Uterus (tissue), 2 donors: Measurements from ENCODE around the gene CAB39L.

Source experiments
- CTCF ChIP-seq, 4 experiments: fragments of 200-600 bp in 2 of 4; fragments of 450-650 bp in 2 of 4; sonication (generic) in 2 of 4; IDR thresholded peaks; one replicate each; pipeline ENCODE4 v1.5.1; 2016 to 2019; ENCODE audit warnings: antibody characterized with exemption in 4 of 4, mild to moderate bottlenecking in 2 of 4, moderate library complexity in 1 of 4
- POLR2A ChIP-seq, 2 donors: fragments of 450-650 bp; IDR thresholded peaks; one replicate each; pipeline ENCODE4 v1.6.1; 2016; ENCODE audit warnings: antibody characterized with exemption in 2 of 2, mild to moderate bottlenecking in 1 of 2, moderate library complexity in 1 of 2

DNA sequence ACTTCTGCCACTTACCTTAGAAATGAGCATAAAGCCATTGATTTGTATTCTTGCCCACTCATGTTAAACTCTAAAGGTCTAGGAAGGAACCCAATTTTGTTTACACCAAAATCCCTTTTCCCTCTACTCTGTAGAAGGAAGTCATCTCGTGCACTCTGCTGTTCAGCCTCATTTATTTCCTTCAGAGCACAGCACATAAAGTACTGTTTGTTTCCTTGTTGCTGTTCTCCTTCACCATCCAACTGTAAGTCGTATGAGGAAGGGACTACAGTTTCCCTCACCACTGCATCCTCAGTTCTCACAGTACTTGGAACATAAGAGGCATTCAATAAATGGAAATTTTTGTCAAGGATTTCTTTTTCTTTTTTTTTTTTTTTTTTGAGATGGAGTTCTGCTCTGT lies 171.6 kb downstream of the CAB39L start:
- TF ChIP-seq POLR2A (IDR thresholded peaks at IDR 0.05) (no peak), CTCF (IDR thresholded peaks at IDR 0.05) (no peak)
